DMS53 (cell line): Measurements from ENCODE around the gene C1orf74.
"Not testable (repeated sequence)": the region's sequence is repeated elsewhere in the genome, so short reads cannot be mapped to it uniquely, and the experiment has no call there.

Experiments
- DNase-seq: peaks from one replicate; lab custom pipeline; 2025; lab: John Stamatoyannopoulos, UW

C1orf74 gene

DNA sequence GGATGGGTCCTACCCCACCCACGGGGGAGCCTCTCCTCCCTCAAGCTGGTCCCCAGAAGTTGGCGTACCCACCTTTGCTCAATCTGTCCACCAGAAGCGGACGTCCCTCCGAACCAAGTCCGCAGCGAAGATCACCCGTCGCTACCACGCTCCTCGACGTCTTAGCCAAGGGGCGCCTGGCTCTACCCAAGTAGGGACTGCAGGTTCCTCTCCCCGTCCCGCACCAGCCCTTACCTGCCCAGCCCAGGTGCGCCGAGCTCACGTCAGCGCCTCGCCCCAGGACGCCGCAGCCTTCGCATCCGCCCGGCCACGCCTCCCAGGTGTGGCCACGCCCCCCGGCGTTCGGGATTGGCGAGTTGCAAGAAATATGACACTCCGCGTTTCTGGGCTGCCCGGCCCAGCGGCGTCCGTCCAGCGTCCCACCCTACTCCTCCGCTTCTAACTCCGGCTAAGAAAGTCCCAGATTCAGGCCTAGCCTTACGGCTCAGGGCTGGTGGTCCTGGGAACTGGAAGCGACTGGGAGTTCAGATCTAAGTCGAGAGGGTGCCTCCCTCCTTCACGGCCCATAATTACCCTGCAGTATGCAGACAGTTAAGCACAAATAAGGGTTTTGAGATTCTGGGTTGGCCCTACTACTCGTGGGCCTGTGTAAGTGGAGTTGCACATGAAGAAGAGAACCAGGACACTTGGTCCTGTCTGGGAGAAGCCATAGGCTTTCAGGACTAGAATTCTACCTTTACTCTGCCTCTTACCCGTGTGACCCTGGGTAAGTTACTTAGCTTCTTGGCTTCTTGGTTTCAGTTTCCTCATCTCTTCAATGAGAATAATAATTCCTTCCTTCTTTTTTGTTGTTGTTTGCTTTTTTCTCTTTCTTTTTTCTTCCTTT is 21.8 kb upstream of the C1orf74 start, which contains the start of gene IRF6:
Gene IRF6 (minus strand): TSS at position 268 of the 886 bp plus-strand sequence. CDS start 4,729 bp downstream, outside the sequence.
- peak; percentile 99 for DNase-seq

DNA sequence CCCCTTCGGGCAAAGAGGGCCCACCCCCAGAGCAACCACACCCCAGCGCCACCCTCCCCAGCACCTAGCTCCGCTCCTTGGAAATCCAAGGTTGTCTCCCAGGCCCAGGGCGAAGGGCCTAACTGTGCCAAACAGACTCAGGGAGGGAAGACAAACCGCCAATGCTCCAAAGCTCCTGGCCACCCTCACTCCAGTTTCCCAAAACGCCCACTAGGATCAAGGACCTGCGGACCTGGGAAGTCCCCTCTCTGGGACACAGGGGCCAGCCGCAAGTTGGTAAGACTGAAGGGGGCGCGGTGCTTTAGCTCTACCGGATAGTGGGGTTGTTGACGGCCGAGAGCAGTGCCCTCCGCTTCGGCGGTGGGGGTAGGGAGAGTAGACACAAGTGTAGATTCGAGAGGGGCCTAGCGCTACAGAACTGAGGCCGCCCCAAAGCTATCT is 21.0 kb upstream of the C1orf74 start:
- peak; percentile 52 for DNase-seq

GRCh38 chr1:209803568-209803967 is 19.2 kb upstream of the C1orf74 start:
- DNase-seq = no peak

- no peak for DNase-seq
Observed at GRCh38 chr1:209802780-209803152, 18.4 kb upstream of the C1orf74 start.

GRCh38 chr1:209802117-209802779 is 17.9 kb upstream of the C1orf74 start:
- DNase-seq = no peak

DNA sequence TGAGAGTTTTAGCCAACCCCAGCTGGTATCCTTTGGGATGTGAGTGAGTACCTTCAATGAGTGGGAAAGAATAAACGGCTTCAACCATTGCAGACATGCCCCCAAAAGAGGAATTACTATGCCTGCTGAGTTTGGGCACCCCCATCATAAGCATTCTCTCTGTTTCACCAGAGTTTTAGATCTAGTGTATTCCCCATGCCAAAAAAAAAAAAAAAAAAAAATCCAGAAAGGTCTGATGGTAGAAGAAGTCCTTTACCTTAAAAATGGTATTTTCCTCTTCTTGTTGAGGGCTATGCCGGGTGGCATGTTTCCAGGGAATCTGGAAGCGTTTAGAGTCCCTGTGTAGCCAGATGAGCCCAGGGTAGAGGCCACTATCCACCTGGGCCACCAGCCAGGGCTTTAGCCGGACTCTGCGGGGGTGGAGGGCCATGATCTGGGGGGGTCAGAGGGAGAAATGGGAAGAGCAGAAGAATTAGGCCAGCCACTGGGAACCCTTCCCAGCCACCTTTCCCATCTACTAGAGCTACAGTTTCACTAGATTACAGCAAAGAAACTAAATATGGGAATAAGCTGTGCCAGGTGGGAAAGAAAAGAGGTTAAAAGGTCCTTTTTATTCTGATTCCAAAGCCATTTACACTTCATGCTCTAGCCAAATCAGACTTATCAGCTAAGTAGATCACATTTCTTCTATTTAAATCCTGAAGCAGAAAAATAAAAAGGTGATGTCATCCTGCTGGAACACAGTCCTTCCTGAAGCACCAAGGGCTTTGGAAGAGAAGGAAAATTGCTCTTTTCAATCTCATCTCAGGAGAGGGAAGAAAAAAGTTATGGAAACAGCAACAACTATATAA is 16.9 kb upstream of the C1orf74 start:
- DNase-seq = no peak

- no peak for DNase-seq
Observed at GRCh38 chr1:209797978-209798639, 13.8 kb upstream of the C1orf74 start.

DNA sequence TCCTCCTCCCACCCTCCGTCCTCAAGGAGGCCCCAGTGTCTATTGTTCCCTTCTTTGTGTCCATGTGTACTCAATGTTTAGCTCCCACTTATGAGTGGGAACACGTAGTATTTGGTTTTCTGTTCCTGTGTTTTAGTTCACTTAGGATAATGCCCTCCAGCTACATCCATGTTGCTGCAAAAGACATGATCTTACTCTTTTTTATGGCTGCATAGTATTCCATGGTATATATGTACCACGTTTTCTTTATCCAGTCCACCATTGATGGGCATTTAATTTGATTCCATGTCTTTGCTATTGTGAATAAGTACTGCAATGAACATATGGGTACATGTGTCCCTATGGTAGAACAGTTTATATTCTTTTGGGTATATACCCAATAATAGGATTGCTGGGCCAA is 9.4 kb upstream of the C1orf74 start:
- not testable (repeated sequence) for DNase-seq

- DNase-seq = peak; percentile 11
Observed at GRCh38 chr1:209791920-209792319, 7.6 kb upstream of the C1orf74 start.

GRCh38 chr1:209790286-209791193 is 6.2 kb upstream of the C1orf74 start:
- no peak for DNase-seq

DNA sequence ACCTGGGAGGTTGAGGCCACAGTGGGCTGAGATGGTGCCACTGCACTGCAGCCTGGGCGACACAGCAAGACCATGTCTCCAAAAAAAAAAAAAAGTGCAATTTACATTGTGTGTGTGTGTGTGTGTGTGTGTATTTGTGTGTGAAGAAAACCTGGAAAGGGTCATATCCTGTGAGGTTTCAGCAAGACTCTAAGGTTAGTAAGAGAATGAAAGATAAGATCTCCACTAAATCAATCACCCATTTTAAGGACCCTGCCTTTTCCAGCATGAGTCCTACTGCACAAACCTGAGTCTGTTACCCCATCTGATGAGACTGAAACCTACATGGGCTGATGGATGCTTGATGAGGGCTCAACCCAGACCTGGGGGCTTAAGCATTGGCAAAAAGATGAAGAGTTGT is 4.9 kb upstream of the C1orf74 start:
- DNase-seq = no peak

DNA sequence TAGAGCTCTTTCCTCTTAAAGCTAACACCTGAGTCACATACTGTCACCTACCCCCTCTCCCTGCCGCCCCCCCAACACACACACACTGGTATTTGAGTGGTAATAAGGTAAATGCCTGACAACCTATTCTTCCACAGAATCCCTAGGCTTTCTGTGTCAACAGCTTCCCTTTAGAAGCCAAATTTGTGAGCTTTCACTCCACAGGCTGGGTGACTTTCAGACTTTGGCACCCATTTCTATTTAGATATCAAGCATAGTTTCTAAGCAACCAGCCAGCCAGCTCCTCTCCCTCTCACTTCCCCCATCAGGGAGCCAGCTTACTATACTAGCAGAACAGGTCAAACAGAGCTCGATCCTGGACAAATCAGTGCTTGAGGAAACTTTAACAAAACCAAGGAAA is 3.2 kb upstream of the C1orf74 start:
- DNase-seq = no peak

DNA sequence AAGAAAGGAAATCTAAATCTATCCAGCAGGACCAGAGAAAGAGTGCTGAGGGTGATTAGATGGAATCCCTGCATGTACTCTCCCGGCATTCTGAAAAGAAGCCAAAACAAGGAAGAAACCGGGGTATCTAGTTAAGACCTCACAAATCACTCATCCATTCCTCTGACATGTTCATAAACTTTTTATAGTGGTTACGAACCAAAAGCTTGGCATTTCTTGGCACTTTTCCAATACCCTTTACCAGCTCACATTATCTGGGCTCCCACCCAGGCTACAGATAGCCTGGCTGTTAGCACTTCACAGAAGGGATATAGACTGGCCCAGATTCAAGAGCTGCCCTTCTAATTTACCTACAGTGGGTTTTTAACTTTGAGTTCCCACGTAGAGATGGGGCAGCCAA is 1.8 kb upstream of the C1orf74 start:
- no peak for DNase-seq

GRCh38 chr1:209785592-209785991 is 1.2 kb upstream of the C1orf74 start:
- no peak for DNase-seq

GRCh38 chr1:209783386-209783785 is 973 bp downstream of the C1orf74 start:
- no peak for DNase-seq

DNA sequence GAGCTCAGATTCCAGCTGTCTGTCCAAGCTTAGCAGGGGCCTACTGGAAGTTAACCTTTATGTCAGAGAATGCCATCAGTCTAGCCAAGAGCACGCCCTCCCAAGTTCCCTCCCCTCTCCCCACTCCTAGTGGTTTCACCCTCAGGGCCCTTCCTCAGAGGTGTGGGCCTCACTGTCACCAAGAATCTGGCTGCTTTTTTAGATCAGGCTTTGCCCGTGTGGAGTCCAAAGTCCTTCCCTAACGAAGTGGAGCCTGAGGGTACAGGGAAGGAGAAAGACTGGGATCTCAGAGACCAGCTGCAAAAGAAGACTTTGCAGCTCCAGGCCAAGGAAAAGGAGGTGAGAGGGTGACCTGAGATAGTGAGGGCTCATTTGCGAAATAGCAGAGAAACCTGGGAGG is 4.1 kb downstream of the C1orf74 start:
- DNase-seq = no peak

- DNase-seq = no peak
Observed at GRCh38 chr1:209778102-209778501, 6.3 kb downstream of the C1orf74 start.

- no peak for DNase-seq
Observed at GRCh38 chr1:209777587-209777986, 6.8 kb downstream of the C1orf74 start.

DNA sequence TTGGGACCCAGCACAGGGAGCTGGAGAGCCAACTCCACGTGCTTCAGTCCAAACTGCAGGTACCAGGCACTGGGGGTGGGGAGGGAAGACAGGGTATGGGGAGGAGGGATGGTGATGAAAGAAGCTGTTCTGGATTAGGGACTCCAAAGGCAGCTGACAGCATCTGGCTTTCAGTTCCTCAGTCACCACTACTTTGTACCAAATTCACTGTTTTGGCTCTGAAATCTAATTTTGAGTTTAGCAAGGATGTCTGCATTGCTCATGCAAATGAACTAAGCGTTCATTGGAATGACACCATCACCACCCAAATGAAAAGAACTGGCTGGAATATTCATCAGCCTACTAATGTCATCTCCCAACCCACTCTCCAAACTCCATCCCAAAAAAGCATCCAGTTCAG is 8.7 kb downstream of the C1orf74 start:
- DNase-seq = no peak

DNA sequence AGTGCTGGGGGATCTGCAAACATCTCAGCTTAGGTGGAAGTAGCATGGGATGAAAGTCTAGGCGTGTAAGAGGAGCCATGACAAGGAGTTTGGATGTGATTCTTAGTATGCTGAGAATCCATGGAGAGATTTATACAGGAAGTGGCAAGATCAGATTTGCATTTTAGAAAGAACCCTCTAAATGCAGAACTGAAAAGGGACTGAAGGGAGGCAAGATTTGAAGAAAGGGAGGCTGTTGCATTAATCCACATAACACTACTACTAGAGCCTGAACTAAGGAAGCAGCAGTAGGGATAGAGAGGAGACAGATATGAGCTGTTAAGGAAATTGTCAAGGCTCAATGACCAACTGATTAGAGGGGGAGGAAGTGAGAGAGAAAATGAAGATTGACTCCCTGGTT is 9.8 kb downstream of the C1orf74 start:
- DNase-seq = no peak

- no peak for DNase-seq
Observed at GRCh38 chr1:209772126-209772525, 12.2 kb downstream of the C1orf74 start.
